GM20431 (cell line): ENCODE results near the gene CAMK4.

Experiments used
- in situ Hi-C: fragments of 300-500 bp; cut with MseI, MboI; formaldehyde crosslinking; loops from one replicate; pipeline ENCODE4 v1.15.0; 2020; ENCODE audit warnings: low sequenced_read_pairs; ENCODE audit not compliant: unreplicated experiment

CAMK4 gene

DNA sequence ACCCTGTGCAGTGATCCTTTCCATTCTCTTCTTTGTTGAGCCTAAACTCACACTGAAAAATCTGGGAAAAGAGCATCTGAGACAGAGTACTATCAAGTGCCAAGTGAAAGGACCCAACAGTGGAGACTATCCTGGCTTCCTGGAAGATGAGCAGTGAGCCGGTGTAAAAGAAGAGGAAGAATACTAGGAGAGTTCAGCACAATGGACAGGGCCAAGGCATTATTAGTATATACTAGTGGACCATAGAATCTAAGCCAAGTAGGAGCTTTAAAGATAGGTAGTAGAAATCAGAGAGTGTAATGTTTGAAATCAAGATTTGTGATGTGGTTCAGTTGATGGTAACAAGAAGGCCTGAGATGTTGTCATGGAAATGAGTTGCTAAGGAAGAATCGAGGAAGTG, 140.8 kb downstream of the CAMK4 start:
- in situ Hi-C loops: no loop called here

- in situ Hi-C loops: no loop called here
Observed at GRCh38 chr5:111366388-111366787, 142.2 kb downstream of the CAMK4 start.

DNA sequence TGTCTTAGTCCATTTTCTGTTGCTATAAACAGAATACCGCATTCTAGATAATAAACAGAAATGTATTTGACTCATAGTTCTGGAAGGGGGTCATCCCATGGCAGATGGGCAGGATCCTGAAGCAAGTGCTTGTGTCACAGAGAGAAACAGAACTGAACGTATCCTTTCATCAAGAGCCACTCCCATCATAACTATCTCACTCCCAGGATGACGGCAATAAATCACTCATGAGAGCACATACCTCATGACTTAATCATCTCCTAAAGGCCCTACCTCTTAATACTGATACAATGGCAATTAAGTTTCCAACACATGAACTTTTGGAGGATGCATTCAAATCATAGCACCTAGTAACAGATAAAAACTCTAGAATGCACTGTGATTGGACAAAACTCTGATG, 142.9 kb downstream of the CAMK4 start:
- in situ Hi-C loops: no loop called here

GRCh38 chr5:111372799-111373198, 148.6 kb downstream of the CAMK4 start:
- in situ Hi-C loops: no loop called here

DNA sequence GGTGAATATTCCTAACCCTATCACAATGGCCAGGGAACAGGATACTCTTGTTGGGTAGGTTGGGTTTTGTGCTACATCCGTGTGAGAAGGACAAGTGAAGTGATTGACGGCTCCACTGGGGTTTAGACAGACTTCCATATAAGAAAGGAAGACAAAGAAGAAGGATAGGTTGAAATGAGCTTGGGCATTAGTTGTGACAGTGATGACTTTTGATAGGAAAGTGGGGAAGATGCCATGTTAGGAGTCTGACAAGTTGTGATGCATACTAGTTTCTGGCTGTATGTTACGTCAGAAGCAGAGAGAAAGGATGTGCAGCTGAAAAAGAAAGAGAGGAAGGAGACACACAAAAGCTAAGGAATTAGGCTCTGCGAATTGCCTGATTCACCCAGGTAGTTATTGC, 150.2 kb downstream of the CAMK4 start:
- in situ Hi-C loops: no loop called here

GRCh38 chr5:111375645-111376044, 151.5 kb downstream of the CAMK4 start:
- in situ Hi-C loops: no loop called here

DNA sequence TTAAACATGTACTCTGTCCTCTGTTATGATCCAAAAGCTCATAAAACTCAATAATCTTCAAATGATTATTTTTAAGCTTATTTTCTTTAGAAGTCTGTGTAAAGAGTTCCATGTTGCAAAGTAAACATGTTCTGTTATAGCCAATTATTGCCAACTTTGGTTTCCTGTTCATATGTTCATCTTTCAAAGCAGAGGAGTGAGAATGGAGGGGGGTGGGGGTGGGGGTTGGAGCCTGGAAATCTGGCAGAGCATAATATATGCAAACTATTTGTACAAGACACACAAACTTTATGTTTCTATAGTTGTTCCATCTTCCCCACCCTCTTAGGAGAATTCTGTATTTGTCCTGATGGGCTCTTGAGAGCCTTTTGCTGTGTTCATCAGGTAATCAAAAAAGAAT, 153.1 kb downstream of the CAMK4 start:
- in situ Hi-C loops: no loop called here

GRCh38 chr5:111379391-111379816, 155.2 kb downstream of the CAMK4 start:
- in situ Hi-C loops: no loop called here

DNA sequence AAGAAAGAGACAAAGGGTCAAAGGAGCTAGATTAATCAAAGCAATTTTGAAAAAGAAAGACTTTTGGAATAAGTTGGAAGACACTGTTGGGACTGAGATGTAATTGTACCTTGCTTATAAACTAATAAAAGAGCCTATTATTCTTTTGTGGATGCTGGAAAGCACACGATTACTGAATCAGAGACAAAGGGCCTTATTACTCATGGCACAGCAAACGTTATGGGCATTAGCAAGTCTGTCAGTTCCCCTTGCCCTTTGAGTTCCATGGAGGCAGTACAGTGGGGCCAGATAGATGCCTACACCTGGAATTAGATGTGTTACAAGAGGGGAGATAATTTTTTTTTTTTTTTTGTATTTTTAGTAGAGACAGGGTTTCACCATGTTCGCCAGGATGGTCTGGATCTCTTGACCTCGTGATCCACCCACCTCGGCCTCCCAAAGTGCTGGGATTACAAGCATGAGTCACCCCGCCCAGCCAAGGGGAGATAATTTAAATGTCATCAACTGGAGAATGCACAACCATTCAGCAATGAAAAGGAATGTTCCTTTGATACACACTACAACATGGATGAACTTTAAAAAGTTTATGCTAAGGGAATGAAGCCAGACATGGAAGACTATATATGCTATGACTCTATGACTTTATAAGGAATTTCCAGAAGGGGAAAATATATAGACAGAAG, 159.2 kb downstream of the CAMK4 start:
- in situ Hi-C loops: no loop called here

DNA sequence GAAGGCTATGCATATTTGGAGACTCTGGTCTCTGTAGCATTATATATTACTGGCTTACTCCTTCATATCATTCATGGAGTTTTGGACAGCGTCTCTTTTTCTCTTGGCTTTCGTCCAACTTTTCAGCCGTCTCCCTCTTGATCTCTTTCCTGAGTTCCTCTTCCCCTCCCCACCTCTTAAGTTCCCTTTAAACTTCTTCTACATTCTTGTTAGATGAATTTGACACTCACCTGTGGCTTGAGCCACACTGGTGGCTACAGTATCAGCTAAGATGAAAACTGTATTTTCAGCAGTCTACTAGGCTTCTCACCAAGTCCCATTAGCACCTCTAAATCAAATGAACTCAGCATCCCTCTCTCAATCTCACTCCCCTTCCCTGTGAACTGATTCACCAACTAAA, 160.0 kb downstream of the CAMK4 start:
- in situ Hi-C loops: no loop called here

DNA sequence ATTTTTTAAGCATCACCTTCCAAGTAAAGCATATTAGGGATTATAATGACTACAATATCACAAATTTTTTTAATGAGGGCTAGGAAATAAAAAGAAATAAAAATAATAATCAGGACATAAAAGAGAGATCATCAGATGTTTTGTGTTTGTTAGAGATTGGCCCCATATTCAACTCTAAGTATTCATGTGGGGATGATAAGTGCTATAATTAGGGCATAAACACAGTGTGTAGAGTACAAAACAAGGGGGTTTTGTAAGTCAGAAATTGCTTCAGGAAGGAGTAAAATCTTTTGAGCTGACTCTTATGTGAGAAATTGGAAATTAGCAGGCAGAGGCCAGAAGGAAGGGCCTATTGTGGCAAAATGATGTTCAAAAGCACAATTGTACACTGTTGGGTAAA, 160.9 kb downstream of the CAMK4 start:
- in situ Hi-C loops: no loop called here

DNA sequence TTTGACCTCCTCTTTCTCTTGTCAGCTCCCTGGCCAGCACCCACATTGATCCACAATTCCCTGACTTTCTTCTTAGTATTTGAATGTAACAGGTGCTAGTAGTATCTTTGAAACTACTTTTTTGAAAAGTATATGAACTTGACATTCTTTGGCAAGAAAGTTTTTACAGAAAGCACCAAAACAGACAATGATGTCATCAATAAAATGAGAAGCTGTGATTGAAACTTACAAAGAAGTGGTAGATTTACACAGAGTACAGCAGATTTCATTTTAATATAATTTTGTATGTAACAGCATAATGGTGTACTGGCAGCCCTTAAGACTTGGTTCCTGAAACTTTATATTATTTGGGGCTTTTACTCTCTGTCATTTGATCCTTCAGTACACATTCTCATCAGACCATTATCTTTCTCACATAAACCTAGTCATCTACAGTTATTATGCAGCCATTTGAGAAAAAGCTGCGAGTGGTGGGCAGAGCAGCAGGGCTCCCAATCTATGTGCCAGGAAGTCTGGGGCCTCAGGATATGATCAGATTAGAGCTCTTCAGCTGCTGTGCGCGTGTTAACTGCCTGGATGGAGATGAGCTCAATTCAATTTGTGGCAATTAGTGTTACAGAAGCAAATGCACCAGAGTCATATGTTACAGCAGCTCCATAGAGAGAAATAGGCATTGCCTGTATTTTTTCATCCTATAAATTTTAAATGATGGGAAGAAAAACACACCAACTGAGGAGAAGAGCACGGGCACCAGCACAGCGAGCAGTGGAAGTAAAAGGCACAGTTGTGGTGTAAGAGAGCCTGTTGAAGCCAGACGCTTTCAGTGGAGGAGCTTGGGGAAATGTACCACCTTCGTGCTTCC, 162.0 kb downstream of the CAMK4 start:
- in situ Hi-C loops: no loop called here

GRCh38 chr5:111386832-111387162, 162.6 kb downstream of the CAMK4 start:
- in situ Hi-C loops: no loop called here

- in situ Hi-C loops: no loop called here
Observed at GRCh38 chr5:111387361-111387760, 163.2 kb downstream of the CAMK4 start.

DNA sequence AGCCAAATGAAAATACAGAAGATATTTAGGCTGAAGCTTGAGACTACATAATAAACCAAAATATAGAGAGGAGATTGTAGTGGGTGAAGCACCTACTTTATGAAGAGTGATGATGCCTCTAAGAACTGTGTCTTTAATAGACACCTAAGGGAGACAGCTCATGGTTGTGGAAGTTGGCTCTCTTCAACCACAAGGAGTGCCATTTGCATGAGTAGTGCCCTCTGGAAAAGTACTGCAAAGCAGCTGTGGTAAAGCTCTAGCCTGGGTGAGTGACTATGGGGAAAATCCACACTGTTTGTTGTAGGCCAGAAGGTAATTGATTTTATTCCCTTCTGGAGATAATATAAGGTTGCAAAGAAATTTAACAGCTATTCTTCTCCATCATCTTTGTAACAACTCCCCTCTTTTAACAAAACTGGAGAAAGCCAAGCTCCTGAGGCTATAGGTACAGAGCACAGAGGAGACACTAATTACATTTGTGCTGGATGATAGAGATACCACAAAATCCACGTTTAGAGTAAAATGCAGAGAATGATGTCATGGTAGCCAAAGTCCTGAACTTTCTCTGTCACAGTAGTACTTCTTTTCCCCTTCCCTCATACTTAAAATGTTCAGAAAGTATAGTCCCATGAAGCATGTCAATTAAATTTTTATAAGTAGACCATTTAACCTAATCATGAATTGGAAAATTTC, 165.4 kb downstream of the CAMK4 start:
- in situ Hi-C loops: no loop called here

DNA sequence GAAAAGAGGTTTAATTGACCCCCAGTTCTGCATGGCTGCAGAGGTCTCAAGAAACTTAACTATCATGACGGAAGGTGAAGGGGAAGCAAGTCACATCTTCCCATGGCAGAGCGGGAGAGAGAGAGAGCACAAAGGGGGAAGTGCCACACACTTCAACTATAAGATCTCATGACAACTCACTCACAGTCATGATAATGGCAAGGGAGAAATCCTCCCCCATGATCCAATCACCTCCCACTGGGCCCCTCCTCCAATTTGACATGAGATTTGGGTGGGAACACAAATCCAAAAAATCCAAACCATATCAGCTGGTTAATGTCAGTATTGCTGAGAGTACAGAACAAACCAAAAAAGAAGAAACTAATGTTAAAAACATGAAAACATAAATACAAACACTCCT, 168.0 kb downstream of the CAMK4 start:
- in situ Hi-C loops: no loop called here

GRCh38 chr5:111394586-111394985, 170.4 kb downstream of the CAMK4 start:
- in situ Hi-C loops: no loop called here

GRCh38 chr5:111398013-111398412, 173.8 kb downstream of the CAMK4 start:
- in situ Hi-C loops: no loop called here

GRCh38 chr5:111399113-111399512, 174.9 kb downstream of the CAMK4 start:
- in situ Hi-C loops: no loop called here

- in situ Hi-C loops: no loop called here
Observed at GRCh38 chr5:111401906-111402305, 177.7 kb downstream of the CAMK4 start.

DNA sequence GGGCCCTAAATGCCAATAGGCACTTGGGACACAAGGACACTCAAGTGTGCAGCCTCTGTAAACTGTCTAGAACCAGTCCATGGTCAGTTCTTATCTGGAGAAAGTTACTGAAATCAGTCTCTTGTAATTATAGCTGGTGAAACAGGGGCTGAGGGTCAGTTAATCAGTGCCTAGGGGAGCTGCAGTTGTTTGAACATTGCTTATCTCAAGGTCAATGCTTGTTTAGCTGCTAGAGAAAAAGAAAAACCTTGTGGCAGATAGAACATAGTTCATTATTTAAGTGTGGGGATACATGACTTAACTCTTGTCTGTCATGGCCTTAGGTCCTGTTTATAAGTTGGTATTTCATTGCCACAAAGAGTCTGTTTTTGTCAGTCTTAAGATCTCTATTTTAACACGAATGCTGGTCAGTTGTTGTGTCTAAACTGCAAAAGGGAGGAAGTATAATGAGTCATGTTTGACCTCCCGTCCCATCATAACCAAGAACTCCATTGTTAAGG, 180.1 kb downstream of the CAMK4 start:
- in situ Hi-C loops: no loop called here
